Measurements from ENCODE around the gene SAPCD1. TPM values are rescaled to one million over a fixed set of nuclear protein-coding genes. Genes with fewer than 3 reads are reported as not detected.
"Not testable (repeated sequence)": the region's sequence is repeated elsewhere in the genome, so short reads cannot be mapped to it uniquely, and the experiment has no call there.

SAPCD1 gene
- total RNA-seq, 1 experiment from 2014 or later, result 1.5 TPM

GRCh38 chr6:31796993-31797385 lies 34.5 kb downstream of the SAPCD1 start:
- no peak for DNase-seq (ENCODE audit: low read depth)

- DNase-seq (ENCODE audit: low read depth), result no peak
Observed at GRCh38 chr6:31797588-31797987, 35.1 kb downstream of the SAPCD1 start.

- no peak for DNase-seq (ENCODE audit: low read depth)
Observed at GRCh38 chr6:31799781-31800180, 37.3 kb downstream of the SAPCD1 start.

- not testable (repeated sequence) for DNase-seq (ENCODE audit: low read depth)
Observed at GRCh38 chr6:31801031-31801927, 38.8 kb downstream of the SAPCD1 start.

GRCh38 chr6:31805939-31806469 lies 43.5 kb downstream of the SAPCD1 start:
- no peak for DNase-seq (ENCODE audit: low read depth)

GRCh38 chr6:31806470-31807272 lies 44.2 kb downstream of the SAPCD1 start, which contains the start of gene LSM2:
Gene LSM2, minus strand, starts transcription at chr6:31806966. Its CDS starts 209 bp downstream, at chr6:31806757.
- DNase-seq (ENCODE audit: low read depth), result peak; percentile 96

GRCh38 chr6:31808599-31808998 lies 46.1 kb downstream of the SAPCD1 start:
- DNase-seq (ENCODE audit: low read depth), result not testable (repeated sequence)

GRCh38 chr6:31811645-31812044 lies 49.2 kb downstream of the SAPCD1 start:
- no peak for DNase-seq (ENCODE audit: low read depth)

GRCh38 chr6:31813465-31813849 lies 51.0 kb downstream of the SAPCD1 start:
- DNase-seq (ENCODE audit: low read depth), result no peak

Other genes starting within 250 kb of the SAPCD1 start
- not detected in 2 replicates for gene MCCD1, start 233.7 kb upstream of the SAPCD1 start, total RNA-seq (2014; rRNA removed)
- gene DDX39B, start 220.7 kb upstream of the SAPCD1 start, total RNA-seq (2014; rRNA removed), result 402 and 452 TPM in 2 replicates
- gene ATP6V1G2, start 216.0 kb upstream of the SAPCD1 start, total RNA-seq (2014; rRNA removed), result 3.1 and 3.3 TPM in 2 replicates
- 21.2 and 26.8 TPM in 2 replicates for gene NFKBIL1, start 215.0 kb upstream of the SAPCD1 start, total RNA-seq (2014; rRNA removed)
- gene LTA, start 190.4 kb upstream of the SAPCD1 start, total RNA-seq (2014; rRNA removed), result not detected in 2 replicates
- gene TNF, start 187.1 kb upstream of the SAPCD1 start, total RNA-seq (2014; rRNA removed), result not detected in 2 replicates
- not detected in 2 replicates for gene LTB, start 180.2 kb upstream of the SAPCD1 start, total RNA-seq (2014; rRNA removed)
- not detected in 2 replicates for gene LST1, start 176.4 kb upstream of the SAPCD1 start, total RNA-seq (2014; rRNA removed)
- gene NCR3, start 169.7 kb upstream of the SAPCD1 start, total RNA-seq (2014; rRNA removed), result not detected in 2 replicates
- not detected in 2 replicates for gene AIF1, start 147.4 kb upstream of the SAPCD1 start, total RNA-seq (2014; rRNA removed)
- 75.9 and 81.7 TPM in 2 replicates for gene PRRC2A, start 141.9 kb upstream of the SAPCD1 start, total RNA-seq (2014; rRNA removed)
- gene BAG6, start 110.0 kb upstream of the SAPCD1 start, total RNA-seq (2014; rRNA removed), result 180 and 219 TPM in 2 replicates
- 3.9 and 4.4 TPM in 2 replicates for gene APOM, start 106.8 kb upstream of the SAPCD1 start, total RNA-seq (2014; rRNA removed)
- 30.0 and 31.3 TPM in 2 replicates for gene C6orf47, start 101.9 kb upstream of the SAPCD1 start, total RNA-seq (2014; rRNA removed)
- 28.5 and 31.2 TPM in 2 replicates for gene GPANK1, start 97.7 kb upstream of the SAPCD1 start, total RNA-seq (2014; rRNA removed)
- gene CSNK2B, start 96.6 kb upstream of the SAPCD1 start, total RNA-seq (2014; rRNA removed), result 292 and 320 TPM in 2 replicates
- 2.4 and 4.0 TPM in 2 replicates for gene LY6G5B, start 92.7 kb upstream of the SAPCD1 start, total RNA-seq (2014; rRNA removed)
- 1.4 and 3.2 TPM in 2 replicates for gene LY6G5C, start 81.6 kb upstream of the SAPCD1 start, total RNA-seq (2014; rRNA removed)
- 45.8 and 50.5 TPM in 2 replicates for gene ABHD16A, start 59.3 kb upstream of the SAPCD1 start, total RNA-seq (2014; rRNA removed)
- gene LY6G6F, start 55.8 kb upstream of the SAPCD1 start, total RNA-seq (2014; rRNA removed), result not detected in 2 replicates
- gene LY6G6D, start 47.3 kb upstream of the SAPCD1 start, total RNA-seq (2014; rRNA removed), result not detected in 2 replicates
- gene LY6G6C, start 40.9 kb upstream of the SAPCD1 start, total RNA-seq (2014; rRNA removed), result 0.51 TPM in 1 of 2 replicates, not detected in the other
- not detected in 2 replicates for gene MPIG6B, start 39.3 kb upstream of the SAPCD1 start, total RNA-seq (2014; rRNA removed)
- gene DDAH2, start 33.4 kb upstream of the SAPCD1 start, total RNA-seq (2014; rRNA removed), result 78.4 and 85.8 TPM in 2 replicates
- 771 and 894 TPM in 2 replicates for gene CLIC1, start 26.1 kb upstream of the SAPCD1 start, total RNA-seq (2014; rRNA removed)
- 13.2 and 16.5 TPM in 2 replicates for gene MSH5, start 22.7 kb upstream of the SAPCD1 start, total RNA-seq (2014; rRNA removed)
- gene VWA7, start 14.7 kb downstream of the SAPCD1 start, total RNA-seq (2014; rRNA removed), result not detected in 2 replicates
- gene VARS1, start 33.1 kb downstream of the SAPCD1 start, total RNA-seq (2014; rRNA removed), result 63.2 and 68.7 TPM in 2 replicates
- 78.7 and 88.2 TPM in 2 replicates for gene LSM2, start 44.3 kb downstream of the SAPCD1 start, total RNA-seq (2014; rRNA removed)
- 0.71 and 1.5 TPM in 2 replicates for gene HSPA1L, start 52.6 kb downstream of the SAPCD1 start, total RNA-seq (2014; rRNA removed)
- gene HSPA1A, start 52.9 kb downstream of the SAPCD1 start, total RNA-seq (2014; rRNA removed), result 98.9 and 101 TPM in 2 replicates
- 86.1 and 92.2 TPM in 2 replicates for gene HSPA1B, start 65.1 kb downstream of the SAPCD1 start, total RNA-seq (2014; rRNA removed)
- 43.9 and 57.2 TPM in 2 replicates for gene NEU1, start 100.2 kb downstream of the SAPCD1 start, total RNA-seq (2014; rRNA removed)
- gene SLC44A4, start 116.3 kb downstream of the SAPCD1 start, total RNA-seq (2014; rRNA removed), result 0.06 TPM in 1 of 2 replicates, not detected in the other
- 58.6 and 60.5 TPM in 2 replicates for gene EHMT2, start 135.0 kb downstream of the SAPCD1 start, total RNA-seq (2014; rRNA removed)
- 1.2 and 3.0 TPM in 2 replicates for gene ZBTB12, start 139.4 kb downstream of the SAPCD1 start, total RNA-seq (2014; rRNA removed)
- gene C2, start 165.1 kb downstream of the SAPCD1 start, total RNA-seq (2014; rRNA removed), result 0.86 and 1.2 TPM in 2 replicates
- gene CFB, start 183.4 kb downstream of the SAPCD1 start, total RNA-seq (2014; rRNA removed), result 1.1 and 1.4 TPM in 2 replicates
- gene NELFE, start 196.3 kb downstream of the SAPCD1 start, total RNA-seq (2014; rRNA removed), result 129 TPM in 2 replicates
- 40.0 and 44.1 TPM in 2 replicates for gene SKIC2, start 196.5 kb downstream of the SAPCD1 start, total RNA-seq (2014; rRNA removed)
- gene DXO, start 209.5 kb downstream of the SAPCD1 start, total RNA-seq (2014; rRNA removed), result 19.1 and 19.5 TPM in 2 replicates
- 1.9 and 2.2 TPM in 2 replicates for gene C4A, start 219.4 kb downstream of the SAPCD1 start, total RNA-seq (2014; rRNA removed)